CD14-positive monocyte (primary cell): ENCODE data around the gene MIEF1. TPM values are rescaled to one million over a fixed set of nuclear protein-coding genes. Genes with fewer than 3 reads are reported as not detected.
A peak's percentile ranks its signal among the peaks of the same experiment; 100 is the strongest.

Source experiments
- DNase-seq, 3 donors: peaks; one replicate each; pipeline ENCODE4 v3.0.0-alpha.2; 2011 to 2022
- H2AFZ ChIP-seq: 2 replicates; pipeline ENCODE4 v1.6.0; 2012; ENCODE audit warnings: mild to moderate bottlenecking, low read depth, low read length, inconsistent platforms; ENCODE audit not compliant: insufficient read depth, poor library complexity, severe bottlenecking
- H3K27ac ChIP-seq, 2 donors: 1 replicate in 1 of 2; 2 replicates in 1 of 2; pipeline ENCODE4 v1.5.1; 2012 to 2013; ENCODE audit warnings: low read length in 2 of 2, control low read depth in 1 of 2, inconsistent platforms in 1 of 2, low read depth in 1 of 2, mild to moderate bottlenecking in 1 of 2
- H3K27me3 ChIP-seq, 2 donors: one replicate each; pipeline versions ENCODE4 v1.6.0 to v1.6.1; 2011 to 2013; ENCODE audit warnings: low read length in 2 of 2; ENCODE audit not compliant: control insufficient read depth in 2 of 2, insufficient read depth in 2 of 2
- H3K36me3 ChIP-seq, 2 donors: replicated peaks in 1 of 2; 1 replicate in 1 of 2; 2 replicates in 1 of 2; pipeline versions ENCODE4 v1.5.1 to v1.6.1; 2012 to 2013; ENCODE audit warnings: low read length in 2 of 2, control low read depth in 1 of 2, inconsistent platforms in 1 of 2, mild to moderate bottlenecking in 1 of 2; ENCODE audit not compliant: insufficient read depth in 2 of 2, control insufficient read depth in 1 of 2
- H3K4me1 ChIP-seq, 2 donors: 1 replicate in 1 of 2; 2 replicates in 1 of 2; pipeline versions ENCODE4 v1.5.1 to v1.6.1; 2012 to 2013; ENCODE audit warnings: low read length in 2 of 2, control low read depth in 1 of 2, inconsistent platforms in 1 of 2, mild to moderate bottlenecking in 1 of 2, moderate library complexity in 1 of 2; ENCODE audit not compliant: insufficient read depth in 2 of 2, control insufficient read depth in 1 of 2
- H3K4me2 ChIP-seq: replicated peaks from 2 replicates; pipeline ENCODE3; 2012; ENCODE audit warnings: low read length, moderate library complexity, mild to moderate bottlenecking; ENCODE audit not compliant: poor library complexity, severe bottlenecking; ENCODE audit errors: extremely low read depth
- H3K4me3 ChIP-seq, 3 experiments: fragments of 200-600 bp in 1 of 3; sonication (generic) in 1 of 3; replicated peaks in 1 of 3; 1 replicate in 2 of 3; 2 replicates in 1 of 3; pipeline ENCODE4 v1.5.1; 2011 to 2013; ENCODE audit warnings: low read length in 3 of 3, mild to moderate bottlenecking in 3 of 3, control low read depth in 2 of 3, low read depth in 2 of 3, inconsistent platforms in 1 of 3, moderate library complexity in 1 of 3
- H3K79me2 ChIP-seq: 2 replicates; pipeline ENCODE4 v1.6.0; 2012; ENCODE audit warnings: mild to moderate bottlenecking, control low read depth, inconsistent platforms, low read length, moderate library complexity; ENCODE audit not compliant: insufficient read depth
- H3K9ac ChIP-seq: 2 replicates; pipeline ENCODE4 v1.6.0; 2017; ENCODE audit warnings: low read length, mild to moderate bottlenecking; ENCODE audit not compliant: insufficient read depth, poor library complexity, severe bottlenecking
- H3K9me3 ChIP-seq, 2 donors: replicated peaks in 1 of 2; 1 replicate in 1 of 2; 2 replicates in 1 of 2; pipeline versions ENCODE4 v1.5.1 to v1.6.1; 2012 to 2013; ENCODE audit warnings: low read length in 2 of 2, control low read depth in 1 of 2; ENCODE audit not compliant: control insufficient read depth in 1 of 2, insufficient read depth in 1 of 2
- H4K20me1 ChIP-seq: 2 replicates; pipeline ENCODE4 v1.6.0; 2012; ENCODE audit warnings: mild to moderate bottlenecking, low read length, control low read depth, moderate library complexity; ENCODE audit not compliant: insufficient read depth
- H3K27ac Mint-ChIP-seq, 7 donors: one replicate each; pipeline ENCODE4 v1.8.0; 2020; ENCODE audit warnings: mild to moderate bottlenecking in 7 of 7, mixed read lengths in 7 of 7, moderate library complexity in 6 of 7, inconsistent platforms in 2 of 7
- H3K27me3 Mint-ChIP-seq, 3 donors: one replicate each; pipeline ENCODE4 v1.8.0; 2021 to 2022; ENCODE audit warnings: low read depth in 3 of 3, mild to moderate bottlenecking in 3 of 3, mixed read lengths in 3 of 3, moderate library complexity in 3 of 3, inconsistent platforms in 1 of 3
- H3K36me3 Mint-ChIP-seq, 2 donors: one replicate each; pipeline ENCODE4 v1.8.0; 2020; ENCODE audit warnings: mixed read lengths in 2 of 2, inconsistent platforms in 1 of 2, mild to moderate bottlenecking in 1 of 2
- H3K4me1 Mint-ChIP-seq: one replicate; pipeline ENCODE4 v1.8.0; 2020; ENCODE audit warnings: mild to moderate bottlenecking, mixed read lengths
- H3K4me3 Mint-ChIP-seq, 2 donors: one replicate each; pipeline ENCODE4 v1.8.0; 2020; ENCODE audit warnings: mild to moderate bottlenecking in 2 of 2, mixed read lengths in 2 of 2, moderate library complexity in 1 of 2
- H3K9me3 Mint-ChIP-seq, 7 donors: one replicate each; pipeline ENCODE4 v1.8.0; 2020 to 2022; ENCODE audit warnings: mixed read lengths in 7 of 7, mild to moderate bottlenecking in 6 of 7, moderate library complexity in 6 of 7, inconsistent platforms in 2 of 7
- WGBS: methylation state at CpG from one replicate; pipeline ENCODE4 v1.1.5; 2013; ENCODE audit warnings: missing lambda C conversion rate; ENCODE audit not compliant: insufficient coverage; 5-methylcytosine and 5-hydroxymethylcytosine counted together
- intact Hi-C, 2 donors: fragments of 100-400 bp; cut with micrococcal nuclease; formaldehyde crosslinking; loops; one replicate each; pipeline versions ENCODE4 v1.15.0 to v1.15.1; 2023
- polyA plus RNA-seq, 3 donors: library from polyadenylated mRNA; depleted of rRNA in 1 of 3; unstranded in 2 of 3; stranded (reverse) in 1 of 3; fragments of 300-500 nt in 2 of 3; fragments of >200 nt in 1 of 3; fragmentation: Illumina TruSeq in 2 of 3; gene quantifications; 1 replicate in 2 of 3; 2 replicates in 1 of 3; pipeline ENCODE4 v1.2.3, GENCODE V29; 2012 to 2021
- TF ChIP-seq, protein P1 (sequence below): fragments of 200-600 bp; IDR thresholded peaks from one replicate; pipeline ENCODE4 v1.8.0; 2022; ENCODE audit warnings: antibody characterized with exemption, mild to moderate bottlenecking

Gene MIEF1
- polyA plus RNA-seq, 3 donors: 9.4 to 14.0 (median 13.3) TPM

DNA sequence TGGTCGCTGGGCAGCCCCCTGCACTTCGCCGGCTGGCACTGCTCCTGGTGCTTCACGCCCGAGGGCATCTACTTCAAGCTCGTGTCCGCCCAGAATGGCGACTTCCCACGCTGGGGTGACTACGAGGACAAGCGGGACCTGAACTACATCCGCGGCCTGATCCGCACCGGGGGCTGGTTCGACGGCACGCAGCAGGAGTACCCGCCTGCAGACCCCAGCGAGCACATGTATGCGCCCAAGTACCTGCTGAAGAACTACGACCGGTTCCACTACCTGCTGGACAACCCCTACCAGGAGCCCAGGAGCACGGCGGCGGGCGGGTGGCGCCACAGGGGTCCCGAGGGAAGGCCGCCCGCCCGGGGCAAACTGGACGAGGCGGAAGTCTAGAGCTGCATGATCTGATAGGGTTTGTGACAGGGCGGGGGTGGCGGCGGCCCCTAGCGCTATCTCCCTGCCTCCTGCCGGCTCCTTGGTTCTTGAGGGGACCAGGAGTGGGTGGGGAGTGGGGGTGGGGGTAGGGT is 13.5 kb upstream of the MIEF1 start:
- peaks cover 10 to 13% of the 10 kb centered on the region in 2 donors for H3K4me1 ChIP-seq
- Mint-ChIP-seq H3K27ac (peak overlapping the region in 1 of 7 donors; percentile 87), H3K36me3 (no peaks in the 10 kb centered on the region), H3K4me3 (no peak overlapping the region), H3K9me3 (peaks cover 0 to 2% (median 0%) of the 10 kb centered on the region in 7 donors), H3K27me3 (peaks cover 1 to 4% (median 4%) of the 10 kb centered on the region in 3 donors), H3K4me1 (peaks cover 16% of the 10 kb centered on the region)
- no peak overlapping the region for H2AFZ ChIP-seq
- DNase-seq: no peak
- no peaks in the 10 kb centered on the region for H4K20me1 ChIP-seq
- no peaks in the 10 kb centered on the region for H3K36me3 ChIP-seq
- intact Hi-C loops: no loop called here
- H3K9me3 ChIP-seq: no peaks in the 10 kb centered on the region
- 98% methylated on average over 30 of the region's 39 CpGs for WGBS
- no peak overlapping the region for H3K9ac ChIP-seq
- H3K27ac ChIP-seq: no peak overlapping the region
- TF ChIP-seq, protein P1, sequence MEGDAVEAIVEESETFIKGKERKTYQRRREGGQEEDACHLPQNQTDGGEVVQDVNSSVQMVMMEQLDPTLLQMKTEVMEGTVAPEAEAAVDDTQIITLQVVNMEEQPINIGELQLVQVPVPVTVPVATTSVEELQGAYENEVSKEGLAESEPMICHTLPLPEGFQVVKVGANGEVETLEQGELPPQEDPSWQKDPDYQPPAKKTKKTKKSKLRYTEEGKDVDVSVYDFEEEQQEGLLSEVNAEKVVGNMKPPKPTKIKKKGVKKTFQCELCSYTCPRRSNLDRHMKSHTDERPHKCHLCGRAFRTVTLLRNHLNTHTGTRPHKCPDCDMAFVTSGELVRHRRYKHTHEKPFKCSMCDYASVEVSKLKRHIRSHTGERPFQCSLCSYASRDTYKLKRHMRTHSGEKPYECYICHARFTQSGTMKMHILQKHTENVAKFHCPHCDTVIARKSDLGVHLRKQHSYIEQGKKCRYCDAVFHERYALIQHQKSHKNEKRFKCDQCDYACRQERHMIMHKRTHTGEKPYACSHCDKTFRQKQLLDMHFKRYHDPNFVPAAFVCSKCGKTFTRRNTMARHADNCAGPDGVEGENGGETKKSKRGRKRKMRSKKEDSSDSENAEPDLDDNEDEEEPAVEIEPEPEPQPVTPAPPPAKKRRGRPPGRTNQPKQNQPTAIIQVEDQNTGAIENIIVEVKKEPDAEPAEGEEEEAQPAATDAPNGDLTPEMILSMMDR: no peak
- H3K4me3 ChIP-seq: no peak overlapping the region
- H3K4me2 ChIP-seq: no peak overlapping the region
- no peaks in the 10 kb centered on the region for H3K79me2 ChIP-seq
- no peaks in the 10 kb centered on the region for H3K27me3 ChIP-seq

DNA sequence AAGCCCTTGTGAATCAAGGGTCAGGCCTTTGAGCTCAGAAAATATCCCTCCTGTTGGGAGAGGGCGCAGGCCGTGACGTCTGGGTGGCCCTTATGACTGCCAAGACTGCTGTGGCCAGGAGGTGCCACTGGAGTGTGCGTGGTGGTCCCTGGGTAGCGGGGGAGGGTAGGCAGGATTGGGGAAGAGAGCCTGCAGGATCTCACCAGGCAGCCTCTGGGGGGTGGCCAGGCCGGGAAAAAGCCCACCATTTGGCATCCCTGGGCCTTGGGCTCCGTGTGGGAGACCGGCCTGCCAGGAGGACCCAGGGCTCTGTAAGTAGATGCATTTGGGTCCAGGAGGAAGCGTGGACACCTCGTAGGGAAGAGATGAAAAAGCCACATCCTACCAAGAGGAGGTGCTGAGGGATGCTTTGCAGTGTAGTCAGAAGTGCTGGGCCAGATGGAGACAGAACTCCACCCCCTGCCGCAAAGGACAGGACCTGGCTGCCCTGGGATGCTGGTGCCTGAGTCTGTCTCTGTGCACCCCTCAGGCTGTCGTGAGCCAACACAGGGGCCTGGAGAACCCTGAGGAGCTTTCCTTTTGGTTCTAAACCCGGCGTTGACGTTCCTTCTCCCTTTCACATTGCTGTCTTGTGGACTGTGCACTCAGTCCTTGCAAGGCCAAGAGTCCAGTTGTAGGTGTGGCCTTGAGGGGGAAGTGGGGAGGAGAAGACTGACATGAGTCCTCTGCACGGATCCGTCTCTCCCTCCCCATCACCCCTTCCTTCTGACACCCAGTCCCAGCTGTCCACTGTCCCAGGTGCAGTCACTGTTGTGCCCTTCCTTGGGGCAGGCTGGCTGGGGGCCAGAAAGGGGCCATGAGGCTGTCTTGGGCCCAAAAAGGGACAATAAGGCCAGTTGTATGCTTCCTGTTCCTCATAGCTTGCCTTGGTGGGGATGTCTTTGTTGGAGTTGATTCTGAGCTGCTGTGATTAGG is 12.7 kb upstream of the MIEF1 start:
- Histone ChIP-seq H3K4me3 (peak overlapping the region in 1 of 3 experiments; percentile 63), H3K36me3 (no peaks in the 10 kb centered on the region), H2AFZ (peak overlapping the region; percentile 82), H3K27me3 (no peaks in the 10 kb centered on the region), H3K9ac (no peak overlapping the region), H3K27ac (peak overlapping the region in 1 of 2 donors; percentile 69), H3K79me2 (no peaks in the 10 kb centered on the region), H3K9me3 (no peaks in the 10 kb centered on the region), H3K4me2 (peak overlapping the region; percentile 62), H3K4me1 (peaks cover 18 to 20% of the 10 kb centered on the region in 2 donors), H4K20me1 (no peaks in the 10 kb centered on the region)
- intact Hi-C loops: loop anchor here (5.0 kb wide), 2 partner anchors 38 to 43 kb away; partner anchors contain the start of gene RPS19BP1 (in 1 of the 2)
- TF ChIP-seq, protein P1: no peak
- Mint-ChIP-seq H3K27me3 (peaks cover 0 to 7% (median 4%) of the 10 kb centered on the region in 3 donors), H3K4me1 (peaks cover 24% of the 10 kb centered on the region), H3K4me3 (peak overlapping the region; percentile 48 to 60), H3K9me3 (peaks cover 0 to 2% (median 0%) of the 10 kb centered on the region in 7 donors), H3K27ac (peak overlapping the region in 6 of 7 donors; percentile 37 to 71 (median 67)), H3K36me3 (no peaks in the 10 kb centered on the region)
- WGBS: 96% methylated on average over 6 of the region's 17 CpGs
- DNase-seq: no peak
